Measurements from ENCODE around the gene PRKAB1.
"Not testable (repeated sequence)": the region's sequence is repeated elsewhere in the genome, so short reads cannot be mapped to it uniquely, and the experiment has no call there.

The PRKAB1 gene, protein sequence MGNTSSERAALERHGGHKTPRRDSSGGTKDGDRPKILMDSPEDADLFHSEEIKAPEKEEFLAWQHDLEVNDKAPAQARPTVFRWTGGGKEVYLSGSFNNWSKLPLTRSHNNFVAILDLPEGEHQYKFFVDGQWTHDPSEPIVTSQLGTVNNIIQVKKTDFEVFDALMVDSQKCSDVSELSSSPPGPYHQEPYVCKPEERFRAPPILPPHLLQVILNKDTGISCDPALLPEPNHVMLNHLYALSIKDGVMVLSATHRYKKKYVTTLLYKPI

DNA sequence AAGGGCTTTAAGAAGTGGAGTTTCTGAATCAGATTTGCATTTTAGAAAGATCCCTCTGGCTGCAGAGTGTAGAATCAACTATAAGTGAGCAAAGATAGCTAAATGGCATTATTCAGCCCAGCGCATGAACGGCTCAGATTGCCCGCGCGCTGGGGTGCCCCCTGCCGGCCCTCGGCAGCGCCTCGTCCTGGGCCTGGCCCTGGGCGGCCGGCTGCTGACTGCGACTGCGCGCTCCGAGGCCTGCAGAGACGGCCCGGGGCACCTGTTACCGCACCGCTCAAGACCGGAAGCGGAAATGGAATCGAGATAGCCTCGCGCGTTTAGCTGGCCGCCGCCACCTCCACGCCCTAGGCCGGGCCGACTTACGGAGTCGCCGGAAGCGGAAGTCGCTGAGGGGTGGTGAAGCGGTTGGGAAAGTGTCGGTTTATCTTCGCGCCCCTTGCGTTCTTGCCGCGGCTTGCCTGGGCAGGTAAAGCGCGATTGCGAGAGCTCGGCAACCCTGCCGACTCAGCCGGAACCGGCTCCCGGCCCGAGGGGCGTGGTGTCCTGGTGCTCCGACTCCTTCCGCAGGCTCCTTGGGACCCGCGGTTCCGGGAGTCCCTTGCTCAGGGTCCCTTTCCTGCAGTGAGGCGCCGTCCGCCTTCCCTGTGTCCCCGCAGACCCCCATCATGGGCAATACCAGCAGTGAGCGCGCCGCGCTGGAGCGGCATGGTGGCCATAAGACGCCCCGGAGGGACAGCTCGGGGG lies at the start of gene PRKAB1:
Gene PRKAB1, plus strand, starts transcription at position 557 of the 747 bp plus-strand sequence. Its CDS starts 112 bp downstream, at position 669.
- Histone ChIP-seq H3K9me3 (ENCODE audit: control insufficient read depth, insufficient read depth, low read length) (no peaks in the 10 kb centered on the region), H3K9ac (ENCODE audit: low read depth, low read length) (peak within 1 kb of the TSS; percentile 98), H3K27me3 (ENCODE audit: control insufficient read depth, insufficient read depth, low read length) (no peaks in the 10 kb centered on the region), H3K4me1 (ENCODE audit: control insufficient read depth, insufficient read depth, low read length) (no peaks in the 10 kb centered on the region), H3K36me3 (ENCODE audit: control insufficient read depth, insufficient read depth, low read length) (peaks cover 10% of the 10 kb centered on the region), H3K4me3 (ENCODE audit: low read depth, low read length) (peak within 1 kb of the TSS; percentile 98)

DNA sequence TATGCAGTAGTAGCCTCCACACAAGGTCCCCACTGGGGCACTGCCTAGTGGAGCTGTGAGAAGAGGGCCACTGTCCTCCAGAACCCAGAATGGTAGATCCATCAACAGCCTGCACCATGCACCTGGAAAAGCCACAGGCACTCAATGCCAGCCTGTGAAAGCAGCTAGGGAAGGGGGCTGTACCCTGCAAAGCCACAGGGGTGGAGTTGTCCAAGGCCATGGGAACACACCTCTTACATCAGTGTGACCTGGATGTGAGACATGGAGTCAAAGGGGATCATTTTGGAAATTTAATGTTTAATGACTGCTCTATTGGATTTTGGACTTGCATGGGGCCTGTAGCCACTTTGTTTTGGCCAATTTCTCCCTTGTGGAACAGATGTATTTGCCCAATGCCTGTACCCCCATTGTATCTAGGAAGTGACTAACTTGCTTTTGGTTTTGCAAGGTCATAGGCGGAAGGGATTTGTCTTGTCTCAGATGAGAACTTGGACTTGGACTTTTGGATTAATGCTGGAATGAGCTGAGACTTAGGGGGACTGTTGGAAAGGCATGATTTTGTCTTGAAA lies 49.5 kb upstream of the PRKAB1 start:
- not testable (repeated sequence) for H3K9ac ChIP-seq (ENCODE audit: low read depth, low read length); H3K9me3 ChIP-seq (ENCODE audit: control insufficient read depth, insufficient read depth, low read length); H3K4me3 ChIP-seq (ENCODE audit: low read depth, low read length); H3K27me3 ChIP-seq (ENCODE audit: control insufficient read depth, insufficient read depth, low read length); H3K4me1 ChIP-seq (ENCODE audit: control insufficient read depth, insufficient read depth, low read length); H3K36me3 ChIP-seq (ENCODE audit: control insufficient read depth, insufficient read depth, low read length)

DNA sequence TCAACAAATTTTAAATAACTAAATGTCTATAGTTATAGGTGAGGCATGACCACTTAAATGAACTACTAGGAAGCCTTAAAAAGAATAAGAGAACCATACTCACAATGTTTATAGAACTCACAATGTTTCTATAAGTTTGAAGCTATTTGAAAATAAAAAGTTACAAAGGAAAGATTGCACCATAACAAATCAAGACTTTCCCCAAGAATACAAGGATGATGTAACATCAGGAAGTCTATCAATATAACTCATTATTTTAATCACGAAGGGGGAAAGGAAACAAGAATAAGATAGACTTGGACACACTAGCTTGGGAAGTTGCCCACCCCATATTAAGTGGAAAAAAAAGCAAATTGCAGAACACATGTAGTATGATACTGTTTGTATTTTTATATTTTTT lies 47.4 kb upstream of the PRKAB1 start:
- Histone ChIP-seq H3K9me3 (ENCODE audit: control insufficient read depth, insufficient read depth, low read length) (no peaks in the 10 kb centered on the region), H3K9ac (ENCODE audit: low read depth, low read length) (no peak overlapping the region), H3K4me1 (ENCODE audit: control insufficient read depth, insufficient read depth, low read length) (no peaks in the 10 kb centered on the region), H3K4me3 (ENCODE audit: low read depth, low read length) (no peak overlapping the region), H3K36me3 (ENCODE audit: control insufficient read depth, insufficient read depth, low read length) (no peaks in the 10 kb centered on the region), H3K27me3 (ENCODE audit: control insufficient read depth, insufficient read depth, low read length) (no peaks in the 10 kb centered on the region)

DNA sequence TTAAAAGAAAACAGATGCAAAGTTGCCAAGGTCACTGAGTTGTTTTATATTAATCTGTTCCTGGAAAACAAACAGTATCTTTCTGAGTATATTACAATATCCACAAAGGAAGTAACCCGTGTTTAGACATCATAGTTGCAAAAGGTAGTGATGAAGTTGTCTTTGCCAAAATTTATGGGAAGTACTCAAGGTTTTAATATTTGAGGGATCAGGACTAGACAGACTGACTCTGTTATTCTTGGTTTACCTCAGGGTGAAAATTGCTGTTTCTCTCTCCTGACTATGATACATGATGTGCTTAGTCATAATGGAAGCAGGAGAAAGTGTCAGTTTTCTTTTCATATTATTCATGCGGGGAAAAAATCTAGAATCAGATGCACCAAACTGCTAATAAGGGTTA lies 46.1 kb upstream of the PRKAB1 start:
- H3K4me3 ChIP-seq (ENCODE audit: low read depth, low read length), result no peak overlapping the region
- no peaks in the 10 kb centered on the region for H3K4me1 ChIP-seq (ENCODE audit: control insufficient read depth, insufficient read depth, low read length)

DNA sequence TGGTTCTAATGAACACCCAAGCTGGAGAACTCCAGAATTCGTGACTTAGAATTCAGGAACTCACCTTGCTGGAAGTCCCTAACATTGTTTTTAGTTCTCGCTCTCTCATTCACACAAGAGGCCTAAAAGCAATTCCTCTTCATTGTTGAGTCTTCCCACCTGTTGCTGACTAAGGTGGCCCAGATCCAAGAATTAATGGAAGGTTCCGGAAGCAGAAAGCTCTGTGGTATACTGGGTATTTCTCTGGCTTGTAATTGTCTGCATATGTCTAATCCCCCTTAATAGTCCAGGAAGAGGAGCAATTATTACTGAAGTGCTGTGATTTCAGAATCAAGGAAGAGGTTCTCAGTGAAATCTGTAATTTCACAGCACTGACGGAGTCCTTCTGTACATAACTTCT lies 43.0 kb upstream of the PRKAB1 start:
- Histone ChIP-seq H3K36me3 (ENCODE audit: control insufficient read depth, insufficient read depth, low read length) (no peaks in the 10 kb centered on the region), H3K9ac (ENCODE audit: low read depth, low read length) (no peak overlapping the region), H3K4me3 (ENCODE audit: low read depth, low read length) (no peak overlapping the region), H3K27me3 (ENCODE audit: control insufficient read depth, insufficient read depth, low read length) (no peaks in the 10 kb centered on the region), H3K4me1 (ENCODE audit: control insufficient read depth, insufficient read depth, low read length) (no peaks in the 10 kb centered on the region), H3K9me3 (ENCODE audit: control insufficient read depth, insufficient read depth, low read length) (no peaks in the 10 kb centered on the region)

More for the DNA sequence above, 46.1 kb upstream of the PRKAB1 start:
- Histone ChIP-seq H3K27me3 (ENCODE audit: control insufficient read depth, insufficient read depth, low read length) (no peaks in the 10 kb centered on the region), H3K9ac (ENCODE audit: low read depth, low read length) (no peak overlapping the region), H3K36me3 (ENCODE audit: control insufficient read depth, insufficient read depth, low read length) (no peaks in the 10 kb centered on the region), H3K9me3 (ENCODE audit: control insufficient read depth, insufficient read depth, low read length) (no peaks in the 10 kb centered on the region)

DNA sequence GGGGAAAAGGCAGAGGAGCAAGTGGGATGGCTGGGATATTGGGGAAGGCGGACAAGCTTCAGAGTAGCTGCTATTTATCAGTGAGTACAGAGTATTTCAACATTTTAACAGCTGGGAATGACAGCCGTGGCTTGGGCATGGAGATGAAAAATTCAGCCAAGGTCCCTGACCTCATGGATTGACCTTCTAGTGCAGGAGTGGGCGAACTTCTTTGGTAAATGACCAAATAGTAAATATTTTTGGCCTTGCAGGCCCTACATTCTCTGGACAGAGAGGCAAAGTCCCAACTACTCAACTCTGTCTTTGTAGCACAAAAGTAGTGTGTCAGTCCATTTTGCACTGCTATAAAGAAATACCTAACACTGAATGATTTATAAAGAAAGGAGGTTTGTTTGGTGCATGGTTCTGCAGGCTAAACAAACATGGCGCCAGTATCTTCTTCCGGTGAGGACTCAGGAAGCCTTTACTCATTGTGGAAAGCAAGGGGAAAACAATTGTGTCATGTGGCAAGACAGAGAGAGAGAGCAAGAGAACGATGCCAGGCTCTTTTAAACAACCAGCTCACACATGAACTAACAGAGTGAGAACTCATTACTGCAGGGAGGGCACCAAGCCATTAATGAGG lies 40.8 kb upstream of the PRKAB1 start:
- no peak overlapping the region for H3K9ac ChIP-seq (ENCODE audit: low read depth, low read length)
- no peaks in the 10 kb centered on the region for H3K27me3 ChIP-seq (ENCODE audit: control insufficient read depth, insufficient read depth, low read length)
- H3K4me3 ChIP-seq (ENCODE audit: low read depth, low read length), result no peak overlapping the region
- H3K9me3 ChIP-seq (ENCODE audit: control insufficient read depth, insufficient read depth, low read length), result no peaks in the 10 kb centered on the region
- H3K36me3 ChIP-seq (ENCODE audit: control insufficient read depth, insufficient read depth, low read length), result no peaks in the 10 kb centered on the region
- no peaks in the 10 kb centered on the region for H3K4me1 ChIP-seq (ENCODE audit: control insufficient read depth, insufficient read depth, low read length)

DNA sequence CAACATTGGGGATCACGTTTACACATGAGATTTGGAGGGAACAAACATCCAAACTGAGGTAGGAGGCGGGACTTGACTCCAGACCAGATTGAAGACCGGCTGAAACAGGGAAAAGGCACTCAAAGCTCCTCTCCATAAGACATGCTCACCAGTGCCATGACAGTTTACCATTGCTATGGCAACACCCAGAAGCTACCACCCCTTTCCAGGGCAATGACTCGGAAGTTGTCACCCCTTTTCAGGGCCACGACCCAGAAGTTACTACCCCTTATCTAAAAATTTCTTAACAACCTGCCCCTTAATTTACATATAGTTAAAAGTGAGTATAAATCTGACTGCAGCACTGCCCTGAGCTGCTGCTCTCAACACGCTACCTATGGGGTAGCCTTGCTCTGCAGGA lies 40.2 kb upstream of the PRKAB1 start:
- Histone ChIP-seq H3K36me3 (ENCODE audit: control insufficient read depth, insufficient read depth, low read length) (no peaks in the 10 kb centered on the region), H3K4me3 (ENCODE audit: low read depth, low read length) (no peak overlapping the region)

DNA sequence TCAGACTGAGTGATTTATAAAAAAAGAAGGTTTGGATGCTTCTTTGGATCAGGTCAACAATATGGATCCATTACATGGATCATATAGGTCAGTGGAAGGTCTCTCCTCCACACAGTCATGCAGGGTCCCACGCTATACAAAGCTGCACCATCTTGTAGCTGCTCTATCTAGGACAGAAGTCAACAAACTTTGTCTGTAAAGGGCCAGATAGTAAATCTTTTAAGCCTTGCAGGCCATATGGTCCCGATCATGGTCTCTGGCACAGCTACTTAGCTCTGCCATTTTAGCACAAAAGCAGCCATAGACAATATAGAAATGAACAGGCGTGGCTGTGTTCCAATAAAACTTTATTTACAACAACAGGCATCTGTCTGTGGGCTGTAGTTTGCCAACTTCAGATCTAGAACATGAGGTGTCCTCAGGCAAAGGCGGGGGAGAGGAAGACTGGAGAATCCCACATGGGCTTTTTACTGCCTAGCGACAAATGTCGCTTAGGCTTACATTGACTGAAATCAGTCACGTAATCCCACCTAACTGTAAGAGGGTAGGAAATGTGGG lies 37.6 kb upstream of the PRKAB1 start:
- H3K9ac ChIP-seq (ENCODE audit: low read depth, low read length), result no peak overlapping the region

More for the DNA sequence above, 40.2 kb upstream of the PRKAB1 start:
- Histone ChIP-seq H3K27me3 (ENCODE audit: control insufficient read depth, insufficient read depth, low read length) (no peaks in the 10 kb centered on the region), H3K4me1 (ENCODE audit: control insufficient read depth, insufficient read depth, low read length) (no peaks in the 10 kb centered on the region), H3K9ac (ENCODE audit: low read depth, low read length) (no peak overlapping the region), H3K9me3 (ENCODE audit: control insufficient read depth, insufficient read depth, low read length) (no peaks in the 10 kb centered on the region)

DNA sequence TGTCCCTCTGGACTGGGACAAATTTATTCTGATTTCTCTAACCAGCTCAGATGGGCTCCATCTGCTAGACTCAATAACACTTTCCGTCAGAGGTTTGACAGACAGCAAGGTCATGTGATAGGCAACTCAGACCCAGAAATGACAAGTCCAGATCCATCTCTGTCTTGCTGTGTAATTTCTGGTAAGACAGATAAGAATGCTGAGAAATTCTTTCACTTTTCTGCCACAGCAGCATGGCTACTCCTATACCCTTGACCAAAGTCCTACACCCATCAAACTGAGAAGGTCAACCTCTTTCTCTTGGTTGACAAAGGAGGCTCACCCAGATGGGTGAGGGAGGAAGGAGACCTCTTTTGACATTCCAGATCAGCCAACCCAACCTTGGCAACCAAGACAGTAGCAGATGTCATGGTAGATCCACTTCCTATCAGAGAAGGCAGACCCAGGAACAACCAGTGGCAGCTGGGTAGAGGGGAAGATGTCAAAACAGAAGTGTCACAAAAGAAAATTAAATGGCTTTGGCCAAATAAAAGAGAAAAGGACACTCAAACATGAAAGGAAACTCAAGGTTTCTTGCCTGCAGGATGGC lies 36.9 kb upstream of the PRKAB1 start:
- Histone ChIP-seq H3K27me3 (ENCODE audit: control insufficient read depth, insufficient read depth, low read length) (no peaks in the 10 kb centered on the region), H3K36me3 (ENCODE audit: control insufficient read depth, insufficient read depth, low read length) (no peaks in the 10 kb centered on the region), H3K4me1 (ENCODE audit: control insufficient read depth, insufficient read depth, low read length) (no peaks in the 10 kb centered on the region), H3K4me3 (ENCODE audit: low read depth, low read length) (no peak overlapping the region), H3K9me3 (ENCODE audit: control insufficient read depth, insufficient read depth, low read length) (no peaks in the 10 kb centered on the region), H3K9ac (ENCODE audit: low read depth, low read length) (no peak overlapping the region)

More for the DNA sequence above, 37.6 kb upstream of the PRKAB1 start:
- Histone ChIP-seq H3K9me3 (ENCODE audit: control insufficient read depth, insufficient read depth, low read length) (no peaks in the 10 kb centered on the region), H3K4me3 (ENCODE audit: low read depth, low read length) (no peak overlapping the region), H3K36me3 (ENCODE audit: control insufficient read depth, insufficient read depth, low read length) (no peaks in the 10 kb centered on the region), H3K27me3 (ENCODE audit: control insufficient read depth, insufficient read depth, low read length) (no peaks in the 10 kb centered on the region), H3K4me1 (ENCODE audit: control insufficient read depth, insufficient read depth, low read length) (no peaks in the 10 kb centered on the region)

DNA sequence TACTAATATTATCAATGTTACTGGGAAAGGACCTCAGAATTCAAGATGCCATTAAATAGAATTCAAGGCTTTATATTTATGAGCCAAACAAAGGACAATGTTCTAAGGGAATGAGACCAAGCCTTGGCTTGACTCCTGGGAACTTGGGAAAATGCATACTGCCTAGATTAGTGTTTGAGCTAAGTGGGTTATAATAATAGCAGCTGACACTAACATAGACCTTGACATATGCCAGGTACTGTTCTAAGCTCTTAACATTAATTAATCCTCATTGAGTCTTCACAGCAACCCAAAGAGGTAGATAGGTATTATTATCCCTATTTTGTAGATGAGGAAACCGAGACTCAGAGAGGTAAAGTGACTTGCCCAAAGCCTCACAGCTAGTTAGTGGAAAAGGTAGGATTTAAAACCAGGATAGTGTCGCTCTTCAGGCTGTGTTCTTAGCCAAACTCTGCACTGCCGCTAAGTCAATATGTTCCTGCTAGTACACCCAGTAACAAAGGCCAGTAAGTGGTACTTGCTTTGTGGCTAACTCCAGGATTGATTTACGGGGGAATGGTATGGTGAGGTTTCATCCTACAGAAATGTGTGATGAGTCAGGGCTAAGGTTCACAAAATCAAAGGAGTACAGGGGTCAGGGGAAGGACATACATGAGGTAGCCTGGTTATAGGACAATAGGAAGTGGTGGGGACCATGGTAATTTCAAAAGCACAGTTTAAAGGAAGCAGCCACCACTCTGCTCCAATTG lies 35.8 kb upstream of the PRKAB1 start:
- H3K4me1 ChIP-seq (ENCODE audit: control insufficient read depth, insufficient read depth, low read length), result no peaks in the 10 kb centered on the region
- H3K9me3 ChIP-seq (ENCODE audit: control insufficient read depth, insufficient read depth, low read length), result no peaks in the 10 kb centered on the region
- H3K27me3 ChIP-seq (ENCODE audit: control insufficient read depth, insufficient read depth, low read length), result no peaks in the 10 kb centered on the region
- no peaks in the 10 kb centered on the region for H3K36me3 ChIP-seq (ENCODE audit: control insufficient read depth, insufficient read depth, low read length)
- no peak overlapping the region for H3K9ac ChIP-seq (ENCODE audit: low read depth, low read length)
- H3K4me3 ChIP-seq (ENCODE audit: low read depth, low read length), result no peak overlapping the region

DNA sequence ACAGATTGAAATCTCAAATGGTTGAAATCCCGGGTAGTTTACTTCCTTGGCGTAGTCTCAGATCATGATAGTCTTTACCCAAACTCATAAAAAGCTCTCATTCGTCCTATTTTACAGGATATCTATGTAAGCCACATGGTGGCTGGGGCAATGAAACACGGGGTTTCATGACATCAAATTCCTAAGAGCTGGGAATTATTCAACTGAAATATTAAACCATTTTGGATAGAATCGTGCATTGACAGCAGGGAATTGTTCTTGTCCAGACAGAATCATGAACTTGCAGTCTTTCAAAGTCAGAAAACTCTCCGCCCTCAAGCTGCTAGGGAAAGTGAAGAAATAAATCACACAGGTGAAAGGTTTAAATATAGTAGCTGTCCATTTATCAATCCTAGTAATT lies 33.2 kb upstream of the PRKAB1 start:
- Histone ChIP-seq H3K4me3 (ENCODE audit: low read depth, low read length) (no peak overlapping the region), H3K9me3 (ENCODE audit: control insufficient read depth, insufficient read depth, low read length) (no peaks in the 10 kb centered on the region), H3K36me3 (ENCODE audit: control insufficient read depth, insufficient read depth, low read length) (no peaks in the 10 kb centered on the region), H3K9ac (ENCODE audit: low read depth, low read length) (no peak overlapping the region), H3K4me1 (ENCODE audit: control insufficient read depth, insufficient read depth, low read length) (no peaks in the 10 kb centered on the region), H3K27me3 (ENCODE audit: control insufficient read depth, insufficient read depth, low read length) (no peaks in the 10 kb centered on the region)

Data from iPS-15b (cell line).